ENCODE measurements around the gene SMAP2.

Gene SMAP2

GRCh38 chr1:40431385-40431784, 57.9 kb downstream of the SMAP2 start:
- Histone ChIP-seq H3K27ac (no peak overlapping the region), H2AFZ (ENCODE audit: low read depth) (no peak overlapping the region), H3K79me2 (ENCODE audit: insufficient read depth, low read depth) (no peaks in the 10 kb centered on the region), H4K20me1 (ENCODE audit: insufficient read depth) (no peaks in the 10 kb centered on the region), H3K9ac (no peak overlapping the region), H3K4me3 (IDR thresholded peaks at IDR 0.05; ENCODE audit: insufficient read depth, low read depth, low read length) (no peak overlapping the region), H3K4me2 (no peak overlapping the region), H3K4me1 (ENCODE audit: low read depth, poor library complexity, severe bottlenecking) (no peaks in the 10 kb centered on the region), H3K27me3 (ENCODE audit: insufficient read depth, low read depth) (no peaks in the 10 kb centered on the region), H3K36me3 (ENCODE audit: insufficient read depth) (no peaks in the 10 kb centered on the region)
- TF ChIP-seq, protein P1, sequence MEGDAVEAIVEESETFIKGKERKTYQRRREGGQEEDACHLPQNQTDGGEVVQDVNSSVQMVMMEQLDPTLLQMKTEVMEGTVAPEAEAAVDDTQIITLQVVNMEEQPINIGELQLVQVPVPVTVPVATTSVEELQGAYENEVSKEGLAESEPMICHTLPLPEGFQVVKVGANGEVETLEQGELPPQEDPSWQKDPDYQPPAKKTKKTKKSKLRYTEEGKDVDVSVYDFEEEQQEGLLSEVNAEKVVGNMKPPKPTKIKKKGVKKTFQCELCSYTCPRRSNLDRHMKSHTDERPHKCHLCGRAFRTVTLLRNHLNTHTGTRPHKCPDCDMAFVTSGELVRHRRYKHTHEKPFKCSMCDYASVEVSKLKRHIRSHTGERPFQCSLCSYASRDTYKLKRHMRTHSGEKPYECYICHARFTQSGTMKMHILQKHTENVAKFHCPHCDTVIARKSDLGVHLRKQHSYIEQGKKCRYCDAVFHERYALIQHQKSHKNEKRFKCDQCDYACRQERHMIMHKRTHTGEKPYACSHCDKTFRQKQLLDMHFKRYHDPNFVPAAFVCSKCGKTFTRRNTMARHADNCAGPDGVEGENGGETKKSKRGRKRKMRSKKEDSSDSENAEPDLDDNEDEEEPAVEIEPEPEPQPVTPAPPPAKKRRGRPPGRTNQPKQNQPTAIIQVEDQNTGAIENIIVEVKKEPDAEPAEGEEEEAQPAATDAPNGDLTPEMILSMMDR (conservative IDR thresholded peaks at IDR 0.05; ENCODE audit: low read depth, low read length) = no peak

DNA sequence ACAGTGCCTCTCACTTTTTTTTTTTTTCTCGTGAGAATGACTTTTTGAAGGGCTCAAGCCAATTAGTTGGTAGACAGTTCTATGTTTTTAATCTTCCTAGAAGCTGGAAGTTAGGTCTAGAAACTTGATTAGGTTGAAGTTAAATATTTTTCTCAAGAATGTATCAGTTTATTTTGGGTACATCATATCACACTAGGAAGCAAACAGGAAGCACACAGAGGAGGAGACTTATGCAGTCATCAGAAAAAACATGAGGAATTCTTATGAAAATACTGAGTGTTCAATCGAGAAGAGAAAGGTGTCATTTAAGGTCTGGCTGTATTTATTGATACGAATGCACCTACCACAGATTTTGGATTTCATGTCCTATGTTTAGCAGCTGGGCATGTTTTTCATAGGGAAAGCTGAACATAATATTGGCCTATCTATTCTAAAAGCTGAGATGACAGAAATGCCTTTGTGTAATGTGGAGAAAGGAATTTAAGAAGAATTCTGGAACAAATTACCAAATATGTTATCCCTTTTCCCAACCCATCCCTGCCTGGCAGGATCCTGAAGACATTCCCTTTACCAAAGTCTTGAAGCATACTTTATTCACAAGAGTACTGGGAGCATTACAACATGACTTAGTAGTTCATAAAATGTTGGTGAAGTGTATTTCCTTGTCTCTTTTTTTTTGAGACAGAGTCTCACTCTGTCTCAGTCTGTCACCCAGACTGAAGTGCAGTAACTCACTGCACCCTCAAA, 59.3 kb downstream of the SMAP2 start:
- TF ChIP-seq, protein P1 (conservative IDR thresholded peaks at IDR 0.05; ENCODE audit: low read depth, low read length) = no peak
- no peak overlapping the region for H3K4me3 ChIP-seq (IDR thresholded peaks at IDR 0.05; ENCODE audit: insufficient read depth, low read depth, low read length)
- H3K27me3 ChIP-seq (ENCODE audit: insufficient read depth, low read depth) = no peaks in the 10 kb centered on the region
- no peak overlapping the region for H3K4me2 ChIP-seq
- H3K36me3 ChIP-seq (ENCODE audit: insufficient read depth) = no peaks in the 10 kb centered on the region
- H3K79me2 ChIP-seq (ENCODE audit: insufficient read depth, low read depth) = no peaks in the 10 kb centered on the region
- no peak overlapping the region for H2AFZ ChIP-seq (ENCODE audit: low read depth)
- H3K27ac ChIP-seq = no peak overlapping the region
- no peaks in the 10 kb centered on the region for H4K20me1 ChIP-seq (ENCODE audit: insufficient read depth)
- H3K4me1 ChIP-seq (ENCODE audit: low read depth, poor library complexity, severe bottlenecking) = no peaks in the 10 kb centered on the region
- H3K9ac ChIP-seq = no peak overlapping the region

GRCh38 chr1:40435471-40435870, 61.9 kb downstream of the SMAP2 start:
- Histone ChIP-seq H3K4me1 (ENCODE audit: low read depth, poor library complexity, severe bottlenecking) (no peaks in the 10 kb centered on the region), H3K4me3 (IDR thresholded peaks at IDR 0.05; ENCODE audit: insufficient read depth, low read depth, low read length) (no peak overlapping the region), H2AFZ (ENCODE audit: low read depth) (no peak overlapping the region), H3K4me2 (no peak overlapping the region), H3K27me3 (ENCODE audit: insufficient read depth, low read depth) (no peaks in the 10 kb centered on the region), H3K79me2 (ENCODE audit: insufficient read depth, low read depth) (no peaks in the 10 kb centered on the region), H4K20me1 (ENCODE audit: insufficient read depth) (no peaks in the 10 kb centered on the region), H3K9ac (no peak overlapping the region), H3K27ac (no peak overlapping the region), H3K36me3 (ENCODE audit: insufficient read depth) (no peaks in the 10 kb centered on the region)
- TF ChIP-seq, protein P1 (conservative IDR thresholded peaks at IDR 0.05; ENCODE audit: low read depth, low read length) = no peak

DNA sequence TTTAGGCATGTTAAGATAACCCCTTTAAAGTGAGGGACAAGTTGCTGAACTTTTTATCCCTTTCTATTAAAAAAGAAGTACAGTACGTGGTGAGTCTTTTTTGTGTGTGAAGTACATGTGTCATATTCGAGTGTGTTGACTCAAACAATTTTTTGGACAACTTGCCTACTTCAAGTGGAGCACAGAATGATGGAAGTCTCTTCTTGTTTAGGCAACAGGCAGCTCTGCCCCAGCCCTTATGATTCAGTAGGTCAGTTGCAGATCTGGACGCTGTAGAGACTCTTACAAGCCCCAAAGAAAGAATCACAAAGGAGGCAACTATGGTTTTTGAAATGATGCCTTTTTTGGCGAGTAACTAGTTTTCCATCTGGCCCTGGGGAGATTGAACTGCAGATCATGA, 62.3 kb downstream of the SMAP2 start:
- H3K27ac ChIP-seq = no peak overlapping the region
- TF ChIP-seq, protein P1 (conservative IDR thresholded peaks at IDR 0.05; ENCODE audit: low read depth, low read length) = no peak
- H3K4me3 ChIP-seq (IDR thresholded peaks at IDR 0.05; ENCODE audit: insufficient read depth, low read depth, low read length) = no peak overlapping the region
- H3K36me3 ChIP-seq (ENCODE audit: insufficient read depth) = no peaks in the 10 kb centered on the region
- no peaks in the 10 kb centered on the region for H4K20me1 ChIP-seq (ENCODE audit: insufficient read depth)
- H3K27me3 ChIP-seq (ENCODE audit: insufficient read depth, low read depth) = no peaks in the 10 kb centered on the region
- H2AFZ ChIP-seq (ENCODE audit: low read depth) = no peak overlapping the region
- no peak overlapping the region for H3K4me2 ChIP-seq
- H3K4me1 ChIP-seq (ENCODE audit: low read depth, poor library complexity, severe bottlenecking) = no peaks in the 10 kb centered on the region
- no peaks in the 10 kb centered on the region for H3K79me2 ChIP-seq (ENCODE audit: insufficient read depth, low read depth)
- no peak overlapping the region for H3K9ac ChIP-seq
